Esophagus squamous epithelium (tissue), 5 donors: ENCODE measurements around the gene RPRD2. TPM values are rescaled to one million over a fixed set of nuclear protein-coding genes. Genes with fewer than 3 reads are reported as not detected.

Experiments used
- DNase-seq: peaks from one replicate; lab custom pipeline; 2025; lab: John Stamatoyannopoulos, UW
- H3K27ac ChIP-seq, 4 donors: fragments of 200-600 bp; sonication (generic); one replicate each; pipeline ENCODE4 v1.5.1; 2016 to 2019; ENCODE audit warnings: mild to moderate bottlenecking in 1 of 4
- H3K27me3 ChIP-seq, 4 donors: fragments of 200-600 bp; sonication (generic); 1 replicate in 3 of 4; 2 replicates in 1 of 4; pipeline versions ENCODE4 v1.5.1 to v1.6.0; 2017 to 2021; ENCODE audit warnings: antibody characterized with exemption in 1 of 4
- H3K36me3 ChIP-seq, 3 donors: fragments of 200-600 bp; sonication (generic); one replicate each; pipeline ENCODE4 v1.5.1; 2016 to 2019
- H3K4me1 ChIP-seq, 3 donors: fragments of 200-600 bp; sonication (generic); one replicate each; pipeline ENCODE4 v1.5.1; 2017 to 2019
- H3K4me3 ChIP-seq, 4 donors: fragments of 200-600 bp; sonication (generic); 1 replicate in 3 of 4; 2 replicates in 1 of 4; pipeline ENCODE4 v1.5.1; 2016 to 2019; ENCODE audit warnings: mild to moderate bottlenecking in 2 of 4, moderate library complexity in 1 of 4
- H3K9me3 ChIP-seq, 3 donors: fragments of 200-600 bp; sonication (generic); one replicate each; pipeline ENCODE4 v1.5.1; 2016 to 2019
- CTCF ChIP-seq, 6 experiments: fragments of 450-650 bp in 4 of 6; fragments of 200-600 bp in 2 of 6; sonication (generic) in 2 of 6; IDR thresholded peaks; one replicate each; pipeline ENCODE4 v1.5.1; 2016 to 2019; ENCODE audit warnings: antibody characterized with exemption in 6 of 6, mild to moderate bottlenecking in 4 of 6, moderate library complexity in 4 of 6
- POLR2A ChIP-seq, 4 donors: fragments of 450-650 bp; IDR thresholded peaks; one replicate each; pipeline ENCODE4 v1.6.1; 2017; ENCODE audit warnings: antibody characterized with exemption in 4 of 4, mild to moderate bottlenecking in 4 of 4, moderate library complexity in 3 of 4
- WGBS, 2 donors: methylation state at CpG; one replicate each; pipeline ENCODE4 v1.1.5; 2018; 5-methylcytosine and 5-hydroxymethylcytosine counted together
- intact Hi-C: fragments of 100-400 bp; cut with DNase I; formaldehyde crosslinking; loops from one replicate; pipeline ENCODE4 v1.15.0; 2022
- total RNA-seq, 4 donors: library from RNA; depleted of rRNA; stranded (reverse); fragments of >200 nt; gene quantifications; one replicate each; pipeline ENCODE4 v1.1.0, GENCODE V29; 2016
- donor health status: DM: yes; HTN: yes; CAD: no.

RPRD2 gene
- total RNA-seq, 4 donors from 2014 or later, result 14.7 to 17.9 (median 15.2) TPM

GRCh38 chr1:150366416-150367296 is 2.7 kb downstream of the RPRD2 start:
- Histone ChIP-seq H3K4me3 (peak overlapping the region; percentile 59 to 85 (median 76)), H3K9me3 (no peaks in the 10 kb centered on the region), H3K27me3 (no peaks in the 10 kb centered on the region), H3K36me3 (no peaks in the 10 kb centered on the region), H3K4me1 (peaks cover 3 to 63% (median 14%) of the 10 kb centered on the region in 3 donors), H3K27ac (peak overlapping the region; percentile 50 to 98 (median 96))
- no peak for TF ChIP-seq CTCF (IDR thresholded peaks at IDR 0.05)
- TF ChIP-seq POLR2A (IDR thresholded peaks at IDR 0.05), result no peak
- intact Hi-C loops, result no loop called here
- DNase-seq, result no peak
- WGBS, 2 donors, result 11% methylated on average over 12 of the region's 12 CpGs

- DNase-seq, result no peak
- Histone ChIP-seq H3K4me1 (peaks cover 7 to 79% (median 13%) of the 10 kb centered on the region in 3 donors), H3K4me3 (no peak overlapping the region), H3K9me3 (no peaks in the 10 kb centered on the region), H3K36me3 (no peaks in the 10 kb centered on the region), H3K27ac (no peak overlapping the region), H3K27me3 (no peaks in the 10 kb centered on the region)
- intact Hi-C loops, result no loop called here
- WGBS, 2 donors, result 85 to 96% methylated on average over 8 of the region's 8 CpGs
- TF ChIP-seq CTCF (IDR thresholded peaks at IDR 0.05) (no peak), POLR2A (IDR thresholded peaks at IDR 0.05) (no peak)
Measured at GRCh38 chr1:150371110-150371509, 7.2 kb downstream of the RPRD2 start.

- no peak overlapping the region for H3K27ac ChIP-seq
- TF ChIP-seq CTCF (IDR thresholded peaks at IDR 0.05) (no peak), POLR2A (IDR thresholded peaks at IDR 0.05) (no peak)
- H3K4me3 ChIP-seq, result no peak overlapping the region
- no peaks in the 10 kb centered on the region for H3K9me3 ChIP-seq
- 88 to 100% methylated on average over 1 of the region's 1 CpG for WGBS, 2 donors
- DNase-seq, result no peak
- no peaks in the 10 kb centered on the region for H3K36me3 ChIP-seq
- intact Hi-C loops, result no loop called here
- H3K27me3 ChIP-seq, result no peaks in the 10 kb centered on the region
- peaks cover 7 to 67% (median 9%) of the 10 kb centered on the region in 3 donors for H3K4me1 ChIP-seq
Measured at GRCh38 chr1:150372580-150372979, 8.6 kb downstream of the RPRD2 start.

- Histone ChIP-seq H3K4me3 (no peak overlapping the region), H3K9me3 (no peaks in the 10 kb centered on the region), H3K27me3 (no peaks in the 10 kb centered on the region), H3K27ac (no peak overlapping the region), H3K36me3 (peaks cover 0 to 7% (median 0%) of the 10 kb centered on the region in 3 donors), H3K4me1 (peaks cover 2 to 37% (median 4%) of the 10 kb centered on the region in 3 donors)
- intact Hi-C loops, result no loop called here
- no peak for DNase-seq
- TF ChIP-seq POLR2A (IDR thresholded peaks at IDR 0.05), result no peak
- no peak for TF ChIP-seq CTCF (IDR thresholded peaks at IDR 0.05)
Measured at GRCh38 chr1:150376110-150376509, 12.2 kb downstream of the RPRD2 start.

DNA sequence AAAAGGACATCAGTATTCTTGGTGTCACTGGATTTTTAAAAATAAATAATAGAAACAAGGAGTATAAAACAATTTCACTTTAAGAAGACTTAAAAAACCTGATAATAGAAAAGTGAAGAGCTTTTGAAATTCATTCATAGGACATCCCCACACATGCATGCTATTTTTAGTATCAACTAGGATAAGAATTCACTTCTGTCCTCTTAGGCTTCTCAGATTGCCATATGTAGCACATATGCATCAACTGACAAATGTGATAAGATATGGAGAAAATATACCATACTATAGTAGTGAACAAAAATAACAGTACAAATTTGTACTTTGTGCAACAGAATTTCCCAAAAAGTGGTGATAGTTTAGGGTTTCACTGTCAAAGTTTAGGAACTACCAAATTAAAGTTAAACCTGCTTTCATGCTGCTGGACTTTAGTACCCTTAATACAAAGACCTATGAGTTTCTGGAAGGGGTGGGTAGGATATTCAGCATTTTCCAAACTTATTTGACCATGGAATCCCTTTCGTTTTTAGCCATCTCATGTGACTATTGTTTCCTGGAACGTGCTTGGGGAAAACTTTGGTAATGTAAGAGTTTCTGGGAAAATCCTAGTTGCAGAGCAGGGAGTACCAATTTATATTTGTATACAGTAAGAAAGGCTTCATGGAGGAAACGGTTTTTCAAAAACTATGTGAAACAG is 19.8 kb downstream of the RPRD2 start:
- no peaks in the 10 kb centered on the region for H3K9me3 ChIP-seq
- H3K4me1 ChIP-seq, result peaks cover 0 to 34% (median 6%) of the 10 kb centered on the region in 3 donors
- no peak overlapping the region for H3K4me3 ChIP-seq
- WGBS, 2 donors, result 30 to 50% methylated on average over 3 of the region's 3 CpGs
- peaks cover 0 to 13% (median 0%) of the 10 kb centered on the region in 3 donors for H3K36me3 ChIP-seq
- no peaks in the 10 kb centered on the region for H3K27me3 ChIP-seq
- no peak for DNase-seq
- intact Hi-C loops, result no loop called here
- no peak for TF ChIP-seq CTCF (IDR thresholded peaks at IDR 0.05)
- TF ChIP-seq POLR2A (IDR thresholded peaks at IDR 0.05), result no peak
- H3K27ac ChIP-seq, result no peak overlapping the region
